Stimulated activated CD4-positive, alpha-beta T cell treated with anti-CD3 and anti-CD28 coated beads, Interleukin-1b, Interleukin-23, amount 100 ng/mL, for 24 hours (primary cell): ENCODE results near the gene AFG1L.
"Not testable (repeated sequence)": the region's sequence is repeated elsewhere in the genome, so short reads cannot be mapped to it uniquely, and the experiment has no call there.

ENCODE experiments used
- DNase-seq, 4 experiments: peaks; one replicate each; pipeline ENCODE4 v3.0.0-alpha.2; 2020; ENCODE audit warnings: low read depth in 4 of 4, low spot score in 1 of 4

AFG1L gene

GRCh38 chr6:108510461-108511319, 215.8 kb downstream of the AFG1L start:
- DNase-seq, result no peak

DNA sequence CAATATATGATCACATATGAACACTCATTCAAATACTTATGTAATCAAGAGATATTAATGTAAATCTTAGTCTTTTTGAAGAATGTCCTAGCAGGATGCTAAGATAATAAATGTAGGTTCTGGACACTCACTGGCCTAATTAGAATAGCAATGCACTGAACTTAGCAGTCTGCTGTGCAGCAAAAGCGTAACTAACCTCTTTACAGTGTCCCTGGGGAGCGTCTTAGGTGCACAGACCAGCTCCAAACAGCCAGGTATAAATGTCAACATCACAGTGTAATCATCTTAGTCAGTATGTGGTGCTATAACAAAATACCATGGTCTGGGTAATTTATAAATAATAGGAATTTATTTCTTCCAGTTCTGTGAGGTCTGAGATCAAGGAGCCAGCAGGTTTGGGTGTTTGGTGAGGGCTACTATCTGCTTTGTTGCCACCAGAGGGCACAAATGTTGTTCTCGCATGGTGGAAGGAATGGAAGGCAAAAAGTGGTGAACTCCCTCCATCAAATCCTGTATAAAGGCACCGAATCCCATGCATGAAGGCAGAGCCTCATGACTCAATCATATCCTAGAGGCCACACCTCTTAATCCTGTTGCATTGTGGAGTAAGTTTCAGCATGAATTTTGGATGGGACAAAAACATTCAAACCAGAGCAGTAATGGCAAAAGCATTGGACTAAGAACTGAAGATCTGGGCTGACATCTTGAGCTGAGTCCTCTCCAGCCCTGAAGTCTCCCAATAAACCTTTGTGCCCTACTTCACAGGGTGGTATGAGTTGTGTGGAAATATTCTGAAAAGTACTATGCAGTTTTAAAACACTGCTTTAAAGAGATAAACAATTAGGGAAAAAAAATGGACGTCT, 224.1 kb downstream of the AFG1L start:
- DNase-seq, result no peak

GRCh38 chr6:108521616-108522107, 226.8 kb downstream of the AFG1L start:
- no peak for DNase-seq

- no peak for DNase-seq
These were observed 228.8 kb downstream of the AFG1L start for GRCh38 chr6:108523697-108524096.

DNA sequence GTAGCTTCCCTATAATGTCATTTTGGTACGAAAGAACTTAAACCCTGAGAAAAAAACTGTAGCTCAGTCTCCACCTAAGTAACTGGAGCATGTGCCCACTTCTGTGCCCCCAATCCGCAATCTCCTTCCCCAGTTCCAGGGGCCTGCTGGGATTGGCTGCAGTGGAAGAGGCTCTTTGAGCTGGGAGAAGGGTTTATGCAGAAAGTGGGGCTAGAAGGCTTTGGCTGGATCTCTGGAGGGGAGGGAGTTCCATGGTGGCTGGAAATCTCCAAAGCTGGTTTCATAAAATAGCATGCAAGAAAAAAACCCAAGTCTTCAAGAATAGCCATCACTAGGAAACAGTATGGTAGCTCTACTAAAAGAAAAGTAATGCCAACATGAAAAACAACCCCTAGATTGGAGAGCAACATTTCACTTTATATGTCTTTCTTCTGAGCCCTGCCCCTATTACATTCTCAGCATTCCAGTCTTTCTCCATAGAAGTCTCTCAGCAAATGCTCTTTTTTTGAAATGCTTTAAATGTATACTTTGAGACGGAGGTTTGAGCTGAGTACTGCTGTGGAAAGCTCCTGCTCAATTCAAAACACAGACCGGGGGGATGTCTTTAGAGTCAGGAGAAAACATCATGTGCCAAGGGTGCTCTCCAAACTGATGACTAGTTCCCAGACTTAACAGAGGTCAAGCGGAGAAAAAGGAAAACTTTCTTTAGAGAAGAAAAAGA, 229.8 kb downstream of the AFG1L start:
- DNase-seq, result no peak

- no peak for DNase-seq
These were observed 231.9 kb downstream of the AFG1L start for GRCh38 chr6:108526739-108527174.

DNA sequence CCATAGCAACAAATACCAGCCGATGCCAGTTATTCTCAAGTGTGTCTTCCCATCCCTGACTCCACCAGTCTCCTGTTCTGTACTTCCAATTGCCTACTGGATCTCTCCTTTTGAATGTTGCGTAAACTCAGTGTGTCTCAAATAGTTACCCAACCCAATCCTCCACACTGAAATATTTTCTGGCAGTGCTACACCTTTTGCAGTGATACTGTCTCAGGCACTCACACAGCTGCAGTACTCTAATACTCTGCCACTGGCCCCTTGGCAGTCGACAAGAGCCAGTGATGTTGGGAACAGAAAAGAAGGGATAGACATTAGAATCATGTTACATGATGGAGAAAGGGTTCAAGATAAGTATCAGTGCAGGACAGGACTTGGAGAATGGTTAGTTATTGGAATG, 234.0 kb downstream of the AFG1L start:
- no peak for DNase-seq

DNA sequence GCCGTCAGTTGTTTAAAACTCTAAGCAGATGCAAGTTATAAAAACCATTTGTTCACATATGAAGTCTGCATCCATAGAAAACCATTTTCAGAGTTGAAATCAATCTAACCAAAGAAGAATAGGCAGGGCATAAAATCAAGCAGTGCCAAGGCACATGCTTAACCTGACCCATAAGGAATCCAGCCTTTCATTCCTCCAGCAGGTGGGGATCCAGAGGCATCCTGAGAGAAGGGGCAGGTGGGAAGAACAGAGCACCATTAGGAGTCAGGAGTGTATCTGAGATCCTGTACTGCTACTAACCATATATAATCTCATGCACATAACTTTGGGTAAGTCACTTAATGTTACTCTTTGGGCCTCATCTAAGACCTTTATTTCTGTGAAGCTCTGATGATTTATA, 236.5 kb downstream of the AFG1L start:
- no peak for DNase-seq

DNA sequence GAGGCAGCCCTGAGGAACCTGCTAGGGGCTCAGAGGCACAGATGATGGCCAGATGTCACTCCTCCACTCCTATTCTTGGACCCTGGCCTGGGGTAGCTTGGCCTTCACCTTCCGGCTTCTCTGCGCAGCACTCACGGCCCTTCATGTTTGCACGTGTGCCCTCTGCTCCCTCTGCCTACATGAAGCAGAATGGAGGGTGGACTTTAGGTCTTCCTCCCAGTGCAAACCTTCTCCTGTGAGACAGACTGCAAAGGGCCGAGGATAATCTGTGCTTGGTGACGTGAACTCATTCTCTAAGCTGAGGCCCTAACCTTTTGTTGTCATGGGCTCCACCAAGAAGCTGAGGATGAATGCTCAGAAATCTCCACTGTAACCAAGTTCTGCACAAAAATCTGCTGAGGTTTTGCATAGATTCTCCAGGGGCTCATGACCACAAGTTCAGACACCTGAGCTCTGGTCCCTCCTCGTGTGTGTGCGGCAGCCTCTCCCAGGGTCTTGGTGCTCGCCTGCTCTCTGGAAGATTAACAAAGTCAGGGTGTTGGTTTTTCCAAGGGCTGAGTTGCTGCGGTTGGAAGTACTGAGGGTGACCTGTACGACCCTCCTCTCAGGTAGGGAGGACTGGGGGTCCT, 240.4 kb downstream of the AFG1L start:
- DNase-seq, result no peak

DNA sequence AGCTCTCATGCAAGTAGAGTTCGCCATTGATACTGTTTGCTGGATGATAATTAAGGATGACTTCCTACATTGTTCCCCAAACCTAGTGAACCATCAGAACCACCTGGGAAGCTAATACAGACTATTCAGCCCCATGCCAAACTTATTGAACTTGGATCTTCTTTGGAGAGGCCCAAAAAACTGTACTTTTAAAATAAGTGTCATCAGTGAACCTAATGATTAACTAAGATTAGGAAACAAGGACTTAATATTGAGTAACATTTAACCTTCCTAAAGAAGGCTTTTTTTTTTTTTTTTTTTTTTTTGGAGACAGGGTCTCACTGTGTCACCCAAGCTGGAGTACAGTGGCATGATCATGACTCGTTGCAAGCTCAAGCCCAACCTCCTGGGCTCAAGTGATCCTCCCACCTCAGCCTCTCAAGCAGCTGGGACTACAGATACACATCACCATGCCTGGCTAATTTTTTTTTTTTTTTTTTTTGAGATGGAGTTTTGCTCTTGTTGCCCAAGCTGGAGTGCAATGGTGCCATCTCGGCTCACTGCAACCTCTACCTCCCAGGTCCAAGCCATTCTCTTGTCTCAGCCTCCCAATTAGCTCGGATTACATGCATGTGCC, 241.2 kb downstream of the AFG1L start:
- DNase-seq, result not testable (repeated sequence)

DNA sequence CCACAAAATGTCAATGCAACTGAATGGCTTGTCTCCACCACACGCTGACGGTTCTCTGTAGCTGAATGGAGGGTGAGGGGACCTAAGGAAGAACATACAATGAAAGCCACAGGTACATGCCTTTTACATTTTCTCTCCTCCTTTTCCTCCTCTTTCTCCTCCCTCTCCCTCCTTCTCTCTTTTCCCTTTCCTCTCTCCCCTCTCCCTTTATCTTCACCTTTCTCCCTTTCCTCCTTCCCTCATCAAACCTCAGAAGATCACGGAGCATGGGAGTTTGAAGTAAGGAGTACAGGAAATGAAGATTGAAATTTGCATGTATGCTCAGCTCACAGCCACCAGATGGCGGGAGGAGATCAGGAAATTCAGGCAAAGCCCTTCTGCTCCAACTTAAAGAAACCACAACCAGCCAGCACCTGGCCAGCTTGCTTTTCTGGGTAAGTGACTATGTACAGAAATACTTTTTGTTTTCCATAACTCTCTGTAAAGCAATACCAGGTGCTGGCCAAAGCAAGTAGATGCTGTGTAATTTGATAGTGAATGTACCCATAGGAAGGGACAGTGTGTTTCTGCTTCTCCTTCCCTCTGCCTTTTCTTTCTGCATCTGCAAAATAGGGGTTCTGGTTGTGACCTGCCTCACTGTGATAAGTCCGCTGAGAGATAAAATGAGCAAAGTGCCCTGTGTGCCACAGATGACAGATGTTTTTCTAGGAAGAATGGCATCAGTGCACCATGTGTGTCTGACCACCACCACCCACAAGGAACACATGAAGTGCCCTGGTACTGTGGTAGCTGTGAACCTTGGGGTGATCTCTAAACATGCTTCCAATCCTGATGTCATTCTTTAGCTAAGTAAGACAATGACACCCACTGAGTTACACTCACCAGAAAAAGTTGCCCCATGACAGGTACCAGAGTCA, 247.2 kb downstream of the AFG1L start:
- DNase-seq, result peak in 2 of 4 experiments; percentile 35 to 39

DNA sequence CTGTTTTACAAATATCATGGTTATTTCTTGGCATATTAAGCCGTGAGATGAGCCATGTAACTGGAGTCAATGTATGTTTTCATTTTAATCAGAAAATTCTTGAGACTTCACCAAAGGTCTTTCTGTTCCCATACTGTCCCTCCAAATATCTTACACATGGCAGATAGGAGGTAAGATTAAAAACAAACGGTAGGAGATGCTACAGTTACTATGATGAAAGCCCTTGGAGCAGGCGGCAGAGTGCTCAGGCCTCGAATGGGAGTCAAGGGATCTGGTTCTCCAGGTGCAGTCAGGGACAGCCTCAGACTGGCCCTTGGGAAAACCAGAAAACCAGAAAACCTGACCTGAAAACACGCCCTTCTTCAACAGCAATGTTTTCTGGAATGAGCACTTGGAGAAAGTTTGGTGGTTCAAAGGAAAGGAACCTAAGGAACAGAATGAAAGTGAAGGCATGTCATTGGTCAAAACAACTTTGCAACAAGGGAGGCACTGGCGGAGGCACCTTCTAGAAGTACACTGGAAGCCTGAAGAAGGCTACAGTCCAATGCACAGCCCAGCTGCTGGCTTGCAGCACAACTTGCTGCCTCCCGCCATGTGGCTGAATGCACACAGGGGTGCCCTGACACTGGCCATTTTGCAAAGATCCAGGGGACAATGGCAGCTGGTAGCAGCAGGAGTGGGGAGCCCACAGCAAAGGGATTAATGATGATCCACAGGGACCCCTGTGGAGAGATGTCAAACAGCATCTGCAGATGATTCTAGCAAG, 248.5 kb downstream of the AFG1L start:
- DNase-seq, result no peak

GRCh38 chr6:108544606-108545005, 249.8 kb downstream of the AFG1L start:
- no peak for DNase-seq

DNA sequence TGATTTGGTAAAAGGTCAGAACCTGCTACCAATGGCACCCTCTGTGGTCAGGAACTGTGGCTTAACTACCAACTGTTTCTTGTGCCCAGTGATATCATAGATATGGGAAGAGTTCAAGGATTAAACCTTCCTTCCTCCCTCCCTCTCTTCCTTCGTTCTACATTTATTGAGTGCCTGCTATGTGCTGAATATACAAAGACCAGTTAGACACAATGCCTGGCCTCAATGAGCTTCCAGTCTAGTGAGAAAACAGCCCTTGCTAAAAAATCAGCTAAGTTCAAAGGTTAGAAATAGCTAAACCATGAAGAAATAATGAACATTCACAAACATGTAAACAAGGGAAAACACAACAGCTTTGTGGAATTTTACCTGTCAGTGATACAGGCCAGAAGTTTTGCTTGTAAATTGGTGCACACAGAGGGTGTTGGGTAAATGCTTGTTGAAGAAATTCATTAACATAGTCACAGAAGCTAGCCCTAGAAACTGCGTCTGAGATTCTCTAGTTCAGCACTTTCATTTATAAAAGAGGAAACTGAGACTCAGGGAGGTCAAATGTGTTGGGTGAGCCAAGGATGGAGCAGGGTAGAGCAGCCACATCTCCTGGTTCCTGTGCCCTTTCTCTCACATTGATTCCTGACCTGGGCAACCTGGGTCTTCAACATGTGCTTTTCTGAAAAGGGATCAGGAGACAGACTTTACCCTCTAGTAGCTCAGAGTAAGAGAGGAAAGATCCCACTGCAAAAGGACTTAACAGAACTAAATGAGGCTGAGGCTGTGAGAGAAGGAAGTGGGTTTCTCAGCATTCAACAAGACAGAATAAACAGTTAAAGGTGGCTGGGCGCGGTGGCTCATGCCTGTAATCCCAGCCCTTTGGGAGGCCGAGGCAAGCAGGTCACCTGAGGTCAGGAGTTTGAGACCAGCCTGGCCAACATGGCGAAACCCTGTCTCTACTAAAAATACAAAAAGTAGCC, 251.5 kb downstream of the AFG1L start:
- no peak for DNase-seq

DNA sequence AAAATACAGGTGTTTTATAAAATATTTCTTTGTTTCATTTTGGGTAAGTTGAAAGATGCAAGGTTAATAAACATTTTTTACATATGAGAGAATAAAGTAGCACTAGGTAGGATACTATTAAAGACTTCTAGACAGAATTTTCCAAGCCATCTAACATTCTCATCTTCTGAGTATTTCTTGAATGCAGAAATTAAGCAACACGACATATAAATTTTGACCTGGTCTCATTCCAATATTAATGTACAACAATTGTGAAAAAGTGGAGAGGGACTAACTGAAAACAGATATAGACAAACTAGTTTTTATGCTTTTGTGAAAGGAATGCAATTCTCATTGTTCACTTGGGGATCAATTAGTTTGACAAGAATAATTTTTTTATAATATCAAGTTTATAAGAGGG, 254.4 kb downstream of the AFG1L start:
- DNase-seq, result no peak

GRCh38 chr6:108549741-108550140, 254.9 kb downstream of the AFG1L start:
- no peak for DNase-seq

DNA sequence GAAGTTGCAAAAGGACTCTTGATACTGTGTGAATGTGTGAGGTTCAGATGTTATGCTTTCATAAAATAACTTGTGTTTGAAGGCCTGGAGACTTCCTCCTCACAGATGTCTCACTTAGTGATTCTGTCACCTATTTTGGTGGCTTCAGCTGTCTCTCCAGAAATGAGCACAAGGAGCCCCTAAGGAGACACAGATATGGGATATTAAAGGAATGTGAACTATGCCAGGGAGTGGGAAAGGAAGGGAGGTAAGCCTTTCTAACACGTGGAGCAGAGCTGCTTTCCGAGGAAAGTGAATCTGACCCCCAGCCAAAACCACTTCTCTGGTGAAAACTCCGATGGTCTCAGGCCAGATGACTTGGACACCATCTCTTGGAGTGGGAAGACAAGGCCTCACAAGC, 255.4 kb downstream of the AFG1L start:
- no peak for DNase-seq
